Natural killer cell (primary cell): ENCODE measurements around the gene IFT20. TPM values are rescaled to one million over a fixed set of nuclear protein-coding genes. Genes with fewer than 3 reads are reported as not detected.

ENCODE experiments used
- ATAC-seq, 3 donors: fragments of 150-1000 bp in 2 of 3; fragments of 200-7000 bp in 1 of 3; cut with Tn5 transposase; 1 replicate in 1 of 3; 2 replicates in 2 of 3; pipeline ENCODE4 v1.10.0; 2021; ENCODE audit warnings: mild to moderate bottlenecking in 2 of 3, moderate library complexity in 2 of 3
- DNase-seq, 2 donors: peaks; one replicate each; pipeline versions ENCODE4 v3.0.0 to v3.0.0-alpha.2; 2013 to 2021; ENCODE audit warnings: mixed read lengths in 1 of 2
- H3K27ac ChIP-seq: one replicate; pipeline ENCODE4 v1.5.1; 2013; ENCODE audit warnings: mild to moderate bottlenecking, low read length
- H3K27me3 ChIP-seq: one replicate; pipeline ENCODE4 v1.6.1; 2013; ENCODE audit warnings: low read length; ENCODE audit not compliant: control insufficient read depth, insufficient read depth
- H3K36me3 ChIP-seq: one replicate; pipeline ENCODE4 v1.6.1; 2013; ENCODE audit warnings: low read length; ENCODE audit not compliant: control insufficient read depth, insufficient read depth
- H3K4me1 ChIP-seq: one replicate; pipeline ENCODE4 v1.6.1; 2013; ENCODE audit warnings: low read length; ENCODE audit not compliant: control insufficient read depth, insufficient read depth
- H3K4me3 ChIP-seq: one replicate; pipeline ENCODE4 v1.5.1; 2013; ENCODE audit warnings: low read length
- H3K9me3 ChIP-seq: one replicate; pipeline ENCODE4 v1.6.1; 2013; ENCODE audit warnings: low read length; ENCODE audit not compliant: control insufficient read depth, insufficient read depth
- H3K27ac Mint-ChIP-seq, 2 donors: one replicate each; pipeline ENCODE4 v1.8.0; 2022; ENCODE audit warnings: mild to moderate bottlenecking in 2 of 2, mixed read lengths in 2 of 2, moderate library complexity in 1 of 2
- H3K27me3 Mint-ChIP-seq, 2 donors: one replicate each; pipeline ENCODE4 v1.8.0; 2022; ENCODE audit warnings: low read depth in 2 of 2, mixed read lengths in 2 of 2
- H3K36me3 Mint-ChIP-seq: one replicate; pipeline ENCODE4 v1.8.0; 2022; ENCODE audit warnings: mixed read lengths
- H3K4me1 Mint-ChIP-seq, 2 donors: one replicate each; pipeline ENCODE4 v1.8.0; 2022; ENCODE audit warnings: mixed read lengths in 2 of 2
- H3K4me3 Mint-ChIP-seq: one replicate; pipeline ENCODE4 v1.8.0; 2022; ENCODE audit warnings: mild to moderate bottlenecking, moderate library complexity, mixed read lengths
- H3K9me3 Mint-ChIP-seq, 2 donors: one replicate each; pipeline ENCODE4 v1.8.0; 2022; ENCODE audit warnings: mixed read lengths in 2 of 2
- CTCF ChIP-seq: fragments of 200-600 bp; IDR thresholded peaks from one replicate; pipeline ENCODE4 v1.8.0; 2022; ENCODE audit warnings: antibody characterized with exemption
- WGBS: methylation state at CpG from one replicate; pipeline ENCODE4 v1.1.7; 2013; ENCODE audit warnings: missing lambda C conversion rate; ENCODE audit not compliant: insufficient coverage; 5-methylcytosine and 5-hydroxymethylcytosine counted together
- intact Hi-C: fragments of 100-400 bp; cut with micrococcal nuclease; formaldehyde crosslinking; loops from one replicate; pipeline ENCODE4 v1.14.2; 2022
- total RNA-seq, 4 donors: library from RNA; stranded (reverse); fragments of 120-200 nt in 1 of 4; gene quantifications; one replicate each; pipeline versions ENCODE4 v1.2.3 to v1.2.4, GENCODE V29; 2013 to 2022

The IFT20 gene
- total RNA-seq, 3 donors from 2014 or later (not counting 1 experiment from before 2014, with no cell fraction given) = 50.0 to 109 (median 68.6) TPM

- Histone ChIP-seq H3K4me3 (no peak overlapping the region), H3K27me3 (no peaks in the 10 kb centered on the region), H3K36me3 (peaks cover 81% of the 10 kb centered on the region), H3K27ac (no peak overlapping the region), H3K4me1 (no peaks in the 10 kb centered on the region), H3K9me3 (no peaks in the 10 kb centered on the region)
- 77% methylated on average over 3 of the region's 3 CpGs for WGBS
- Mint-ChIP-seq H3K4me3 (no peak overlapping the region), H3K4me1 (no peaks in the 10 kb centered on the region), H3K27me3 (no peaks in the 10 kb centered on the region), H3K27ac (no peak overlapping the region), H3K36me3 (no peaks in the 10 kb centered on the region), H3K9me3 (no peaks in the 10 kb centered on the region)
- no peak for ATAC-seq
- intact Hi-C loops = no loop called here
- DNase-seq = no peak
- no peak for TF ChIP-seq CTCF
These were observed 13.7 kb upstream of the IFT20 start for GRCh38 chr17:28348979-28349378.

DNA sequence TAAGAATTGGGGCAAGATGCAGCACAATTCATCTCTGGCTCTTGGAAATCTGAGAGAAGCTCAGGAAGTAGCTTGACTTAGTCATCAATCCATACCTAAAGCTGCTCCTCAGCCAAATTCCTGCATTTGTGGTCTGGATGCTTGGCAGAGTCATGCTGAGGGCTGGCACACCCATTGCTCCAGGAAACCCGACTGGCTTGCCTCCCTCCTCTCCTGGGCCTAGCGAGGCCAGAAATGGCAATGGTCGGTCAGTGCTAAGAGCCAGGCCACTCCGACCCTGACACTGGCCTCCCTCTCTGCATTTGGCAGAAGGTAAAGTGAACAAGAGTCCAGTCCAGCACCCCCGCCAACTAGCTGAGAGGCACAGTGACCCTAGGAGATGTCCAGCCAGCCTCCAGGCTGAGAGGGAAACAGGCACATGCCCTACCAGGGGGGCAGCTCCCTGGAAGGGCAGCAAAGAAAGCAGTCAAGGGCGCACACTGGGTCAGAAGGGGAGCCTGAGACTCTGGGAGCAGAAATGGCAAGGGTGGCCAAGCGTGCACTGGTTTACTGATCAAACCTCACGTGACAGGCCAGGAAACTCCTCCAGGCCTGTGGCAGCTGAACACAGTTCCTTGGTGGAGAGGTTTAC lies 12.1 kb upstream of the IFT20 start:
- Histone ChIP-seq H3K4me1 (no peaks in the 10 kb centered on the region), H3K27me3 (no peaks in the 10 kb centered on the region), H3K27ac (no peak overlapping the region), H3K9me3 (no peaks in the 10 kb centered on the region), H3K36me3 (peaks cover 83% of the 10 kb centered on the region), H3K4me3 (no peak overlapping the region)
- 96% methylated on average over 8 of the region's 8 CpGs for WGBS
- no peak overlapping the region for H3K4me3 Mint-ChIP-seq
- no peaks in the 10 kb centered on the region for H3K36me3 Mint-ChIP-seq
- H3K27me3 Mint-ChIP-seq = no peaks in the 10 kb centered on the region
- no peaks in the 10 kb centered on the region for H3K4me1 Mint-ChIP-seq
- intact Hi-C loops = no loop called here
- no peak overlapping the region for H3K27ac Mint-ChIP-seq
- H3K9me3 Mint-ChIP-seq = no peaks in the 10 kb centered on the region
- ATAC-seq (no peak), DNase-seq (no peak)
- no peak for TF ChIP-seq CTCF

DNA sequence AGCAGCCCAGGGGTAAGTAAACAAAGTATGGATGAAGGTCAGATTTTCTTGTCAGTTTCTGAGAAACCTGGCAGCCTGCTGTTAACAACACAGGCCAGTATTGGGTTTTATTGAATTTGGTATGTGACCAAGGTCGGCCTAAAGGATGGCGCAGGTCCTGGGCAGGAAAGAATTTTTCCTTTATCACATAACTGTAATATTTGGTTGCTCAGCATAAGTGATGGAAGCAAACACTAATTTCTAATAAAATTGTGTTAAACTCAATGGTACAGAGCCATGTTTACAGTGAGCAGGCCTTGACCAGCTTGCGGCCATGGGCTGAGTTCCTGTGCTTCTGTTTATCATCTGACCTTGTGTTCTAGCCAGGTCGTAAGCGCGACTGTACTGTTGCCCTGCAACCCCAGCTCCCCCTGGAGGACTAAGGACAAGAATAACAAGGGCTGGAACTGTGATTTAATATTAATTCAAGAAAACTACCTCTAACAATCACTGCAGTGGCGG lies 11.5 kb upstream of the IFT20 start:
- WGBS = 86% methylated on average over 6 of the region's 7 CpGs
- Mint-ChIP-seq H3K27ac (no peak overlapping the region), H3K4me1 (no peaks in the 10 kb centered on the region), H3K36me3 (no peaks in the 10 kb centered on the region), H3K27me3 (no peaks in the 10 kb centered on the region), H3K9me3 (no peaks in the 10 kb centered on the region), H3K4me3 (no peak overlapping the region)
- TF ChIP-seq CTCF = no peak
- Histone ChIP-seq H3K9me3 (no peaks in the 10 kb centered on the region), H3K27ac (no peak overlapping the region), H3K27me3 (no peaks in the 10 kb centered on the region), H3K4me1 (no peaks in the 10 kb centered on the region), H3K36me3 (peaks cover 85% of the 10 kb centered on the region), H3K4me3 (no peak overlapping the region)
- ATAC-seq (no peak), DNase-seq (no peak)
- intact Hi-C loops = no loop called here

DNA sequence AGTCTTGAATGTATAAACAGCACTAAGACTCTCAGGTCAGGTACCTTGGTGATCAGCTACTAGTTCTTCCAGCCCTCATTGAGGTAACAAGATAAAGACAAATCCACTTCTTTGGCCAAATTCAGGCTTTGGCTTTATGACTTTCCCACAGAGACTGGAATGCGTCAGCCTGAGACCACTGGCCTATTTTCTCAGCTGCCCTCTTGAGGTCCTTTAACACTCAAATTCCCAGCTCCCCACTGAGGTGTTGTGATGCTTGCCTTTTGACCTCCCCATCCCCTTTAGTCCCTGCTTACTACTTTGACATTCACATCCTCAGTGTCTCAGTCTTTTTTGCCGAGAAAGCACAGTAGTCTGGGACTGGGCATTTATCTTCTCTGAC lies 10.9 kb upstream of the IFT20 start:
- Histone ChIP-seq H3K4me1 (no peaks in the 10 kb centered on the region), H3K9me3 (no peaks in the 10 kb centered on the region), H3K36me3 (peaks cover 85% of the 10 kb centered on the region), H3K27ac (no peak overlapping the region), H3K27me3 (no peaks in the 10 kb centered on the region), H3K4me3 (no peak overlapping the region)
- no peaks in the 10 kb centered on the region for H3K36me3 Mint-ChIP-seq
- no peaks in the 10 kb centered on the region for H3K9me3 Mint-ChIP-seq
- H3K4me3 Mint-ChIP-seq = no peak overlapping the region
- no peak for ATAC-seq
- no peaks in the 10 kb centered on the region for H3K4me1 Mint-ChIP-seq
- intact Hi-C loops = no loop called here
- no peak overlapping the region for H3K27ac Mint-ChIP-seq
- no peak for DNase-seq
- 94% methylated on average over 2 of the region's 2 CpGs for WGBS
- no peak for TF ChIP-seq CTCF
- H3K27me3 Mint-ChIP-seq = no peaks in the 10 kb centered on the region
